ENCODE data around the gene SHMT2.
A peak's percentile ranks its signal among the peaks of the same experiment; 100 is the strongest.

SHMT2 gene

GRCh38 chr12:57229634-57230380 lies at the start of gene SHMT2:
SHMT2 (plus strand) TSS chr12:57229711; CDS start chr12:57229779, 68 bp downstream.
- Histone ChIP-seq H3K27ac (peak within 1 kb of the TSS; percentile 85), H3K4me3 (ENCODE audit: low read depth, low read length) (peak within 1 kb of the TSS; percentile 87), H3K27me3 (ENCODE audit: insufficient read depth, low read depth, severe bottlenecking) (no peaks in the 10 kb centered on the region), H3K9me3 (ENCODE audit: severe bottlenecking) (no peaks in the 10 kb centered on the region), H3K36me3 (peaks cover 46% of the 10 kb centered on the region)
- DNase-seq = peak; percentile 97
- TF ChIP-seq CTCF (IDR thresholded peaks at IDR 0.05; ENCODE audit: low read depth, low read length) = no peak

- TF ChIP-seq CTCF (IDR thresholded peaks at IDR 0.05; ENCODE audit: low read depth, low read length) = no peak
- Histone ChIP-seq H3K27ac (no peak overlapping the region), H3K36me3 (peaks cover 2% of the 10 kb centered on the region), H3K27me3 (ENCODE audit: insufficient read depth, low read depth, severe bottlenecking) (no peaks in the 10 kb centered on the region), H3K4me3 (ENCODE audit: low read depth, low read length) (no peak overlapping the region), H3K9me3 (ENCODE audit: severe bottlenecking) (no peaks in the 10 kb centered on the region)
- DNase-seq = no peak
Observed at GRCh38 chr12:57180321-57180989, 49.1 kb upstream of the SHMT2 start.

GRCh38 chr12:57181072-57181471 lies 48.4 kb upstream of the SHMT2 start:
- no peak overlapping the region for H3K27ac ChIP-seq
- H3K4me3 ChIP-seq (ENCODE audit: low read depth, low read length) = no peak overlapping the region
- no peak for DNase-seq
- H3K27me3 ChIP-seq (ENCODE audit: insufficient read depth, low read depth, severe bottlenecking) = no peaks in the 10 kb centered on the region
- TF ChIP-seq CTCF (IDR thresholded peaks at IDR 0.05; ENCODE audit: low read depth, low read length) = no peak
- H3K9me3 ChIP-seq (ENCODE audit: severe bottlenecking) = no peaks in the 10 kb centered on the region
- peaks cover 2% of the 10 kb centered on the region for H3K36me3 ChIP-seq

GRCh38 chr12:57181561-57182155 lies 47.9 kb upstream of the SHMT2 start:
- no peak overlapping the region for H3K4me3 ChIP-seq (ENCODE audit: low read depth, low read length)
- no peak for DNase-seq
- no peaks in the 10 kb centered on the region for H3K9me3 ChIP-seq (ENCODE audit: severe bottlenecking)
- peaks cover 2% of the 10 kb centered on the region for H3K36me3 ChIP-seq
- H3K27ac ChIP-seq = no peak overlapping the region
- no peaks in the 10 kb centered on the region for H3K27me3 ChIP-seq (ENCODE audit: insufficient read depth, low read depth, severe bottlenecking)
- TF ChIP-seq CTCF (IDR thresholded peaks at IDR 0.05; ENCODE audit: low read depth, low read length) = no peak

GRCh38 chr12:57182918-57183575 lies 46.5 kb upstream of the SHMT2 start:
- no peaks in the 10 kb centered on the region for H3K27me3 ChIP-seq (ENCODE audit: insufficient read depth, low read depth, severe bottlenecking)
- no peak overlapping the region for H3K4me3 ChIP-seq (ENCODE audit: low read depth, low read length)
- DNase-seq = peak; percentile 74
- no peaks in the 10 kb centered on the region for H3K9me3 ChIP-seq (ENCODE audit: severe bottlenecking)
- peaks cover 2% of the 10 kb centered on the region for H3K36me3 ChIP-seq
- no peak overlapping the region for H3K27ac ChIP-seq
- TF ChIP-seq CTCF (IDR thresholded peaks at IDR 0.05; ENCODE audit: low read depth, low read length) = peak; percentile 97
